ENCODE results near the gene C12orf75. TPM values are rescaled to one million over a fixed set of nuclear protein-coding genes. Genes with fewer than 3 reads are reported as not detected.

Gene C12orf75
- total RNA-seq, 1 donor from 2014 or later, result 131 TPM

DNA sequence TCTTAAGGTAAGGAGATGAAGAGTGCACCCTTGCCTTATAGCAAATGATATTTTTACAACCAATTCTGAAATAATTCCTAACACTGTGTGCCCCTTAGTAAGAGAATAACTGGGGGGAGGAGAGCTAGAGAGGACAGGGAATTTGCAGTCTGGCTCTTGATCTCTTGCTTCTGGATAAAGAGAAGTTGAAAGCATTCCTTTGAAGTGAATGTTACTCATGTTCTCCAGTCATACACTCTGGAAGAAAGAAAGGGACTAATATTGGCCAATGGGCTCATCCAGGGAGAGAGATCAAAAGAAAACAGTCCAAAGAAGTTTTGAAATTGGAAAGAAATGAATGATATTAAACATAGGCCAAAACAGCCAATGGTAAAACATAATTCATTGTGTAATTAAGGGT, 25.3 kb downstream of the C12orf75 start:
- DNase-seq (ENCODE audit: extremely low spot score in 2 of 2), result no peak
- intact Hi-C loops (cut with DNase I), result no loop called here
- Histone ChIP-seq H3K4me1 (peaks cover 23% of the 10 kb centered on the region), H3K4me3 (no peak overlapping the region), H3K27ac (no peak overlapping the region), H3K36me3 (no peaks in the 10 kb centered on the region), H3K27me3 (no peaks in the 10 kb centered on the region), H3K9me3 (no peaks in the 10 kb centered on the region)
- TF ChIP-seq POLR2A (IDR thresholded peaks at IDR 0.05), result no peak
- no peak for TF ChIP-seq POLR2AphosphoS5 (IDR thresholded peaks at IDR 0.05; ENCODE audit: insufficient read depth in 1 of 2, low read depth in 1 of 2)
- no peak for TF ChIP-seq CTCF (IDR thresholded peaks at IDR 0.05)

DNA sequence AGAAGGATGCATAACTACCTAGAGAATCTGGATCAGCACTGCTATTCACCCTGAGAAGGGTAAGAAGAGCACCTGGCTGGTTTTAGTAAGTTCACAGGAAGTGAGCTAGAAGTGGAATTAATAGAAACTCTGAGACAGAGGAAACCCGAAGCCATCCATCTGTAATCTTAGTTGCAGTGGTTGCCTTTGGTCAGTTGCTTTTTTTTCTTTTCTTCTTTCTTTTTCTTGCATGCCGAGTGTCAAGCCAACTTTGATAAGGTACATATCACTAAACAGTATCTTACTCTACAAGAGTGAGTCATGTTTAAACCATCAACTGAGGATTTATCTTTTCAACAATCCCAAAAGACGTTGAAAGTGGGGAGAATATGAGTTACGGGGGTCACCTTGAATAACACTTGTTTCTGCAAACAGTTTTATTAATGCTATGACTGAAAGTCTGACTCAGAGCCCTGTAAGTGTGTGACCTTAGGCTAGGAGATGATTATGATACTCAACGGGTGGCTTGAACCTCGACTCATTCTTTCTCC, 26.7 kb downstream of the C12orf75 start:
- intact Hi-C loops (cut with DNase I), result no loop called here
- TF ChIP-seq POLR2A (IDR thresholded peaks at IDR 0.05), result no peak
- TF ChIP-seq POLR2AphosphoS5 (IDR thresholded peaks at IDR 0.05; ENCODE audit: insufficient read depth in 1 of 2, low read depth in 1 of 2), result no peak
- TF ChIP-seq CTCF (IDR thresholded peaks at IDR 0.05), result no peak
- H3K27me3 ChIP-seq, result no peaks in the 10 kb centered on the region
- DNase-seq (ENCODE audit: extremely low spot score in 2 of 2), result no peak
- H3K27ac ChIP-seq, result no peak overlapping the region
- H3K9me3 ChIP-seq, result no peaks in the 10 kb centered on the region
- H3K36me3 ChIP-seq, result no peaks in the 10 kb centered on the region
- H3K4me3 ChIP-seq, result no peak overlapping the region
- peaks cover 23% of the 10 kb centered on the region for H3K4me1 ChIP-seq

DNA sequence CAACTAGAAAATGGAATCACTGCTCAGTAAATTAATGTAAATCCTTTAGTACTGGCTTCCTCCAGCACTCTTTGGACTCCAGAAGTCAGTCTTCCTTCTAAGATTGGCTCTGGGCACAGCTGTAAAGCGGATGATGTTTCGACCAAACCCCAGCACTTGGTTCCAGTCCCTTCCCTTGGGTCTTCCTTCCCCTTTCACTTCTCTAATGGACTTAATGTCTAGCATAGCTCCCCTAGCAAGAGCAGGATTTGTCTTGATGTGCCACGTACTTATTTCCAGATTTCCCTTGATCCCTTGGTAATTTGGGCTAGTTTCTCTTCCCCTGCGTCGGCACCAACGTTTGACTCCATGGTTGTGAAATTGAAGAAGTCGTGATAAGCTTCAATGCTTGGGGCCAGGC, 28.3 kb downstream of the C12orf75 start:
- TF ChIP-seq CTCF (IDR thresholded peaks at IDR 0.05) (no peak), POLR2A (IDR thresholded peaks at IDR 0.05) (no peak), POLR2AphosphoS5 (IDR thresholded peaks at IDR 0.05; ENCODE audit: insufficient read depth in 1 of 2, low read depth in 1 of 2) (no peak)
- Histone ChIP-seq H3K27ac (no peak overlapping the region), H3K4me3 (no peak overlapping the region), H3K36me3 (no peaks in the 10 kb centered on the region), H3K27me3 (no peaks in the 10 kb centered on the region), H3K4me1 (peaks cover 12% of the 10 kb centered on the region), H3K9me3 (no peaks in the 10 kb centered on the region)
- intact Hi-C loops (cut with DNase I), result no loop called here
- DNase-seq (ENCODE audit: extremely low spot score in 2 of 2), result no peak

DNA sequence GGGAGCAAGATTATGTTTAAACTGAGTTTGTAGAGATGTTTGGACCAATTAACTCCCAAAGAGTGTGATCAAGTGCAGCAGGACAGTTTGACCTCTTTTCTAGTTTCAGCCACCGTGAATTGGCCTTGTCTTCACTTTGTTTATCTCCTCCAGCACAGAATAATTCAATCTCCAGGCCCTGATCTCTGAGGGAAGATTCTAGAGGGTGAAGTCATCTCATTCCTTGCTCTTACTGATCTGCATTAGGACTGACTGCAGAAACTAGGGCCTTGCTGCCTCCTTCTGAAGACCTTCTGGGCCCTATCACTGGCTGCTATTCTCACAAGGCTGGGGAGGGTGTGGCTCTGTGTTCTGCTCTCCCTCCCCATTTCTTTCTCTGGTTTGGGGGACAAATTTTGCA, 29.4 kb downstream of the C12orf75 start:
- Histone ChIP-seq H3K27me3 (no peaks in the 10 kb centered on the region), H3K36me3 (no peaks in the 10 kb centered on the region), H3K4me3 (no peak overlapping the region), H3K4me1 (peaks cover 12% of the 10 kb centered on the region), H3K27ac (peak overlapping the region; percentile 42), H3K9me3 (no peaks in the 10 kb centered on the region)
- DNase-seq (ENCODE audit: extremely low spot score in 2 of 2), result no peak
- TF ChIP-seq POLR2A (IDR thresholded peaks at IDR 0.05) (no peak), POLR2AphosphoS5 (IDR thresholded peaks at IDR 0.05; ENCODE audit: insufficient read depth in 1 of 2, low read depth in 1 of 2) (no peak), CTCF (IDR thresholded peaks at IDR 0.05) (no peak)
- intact Hi-C loops (cut with DNase I), result no loop called here

- TF ChIP-seq POLR2AphosphoS5 (IDR thresholded peaks at IDR 0.05; ENCODE audit: insufficient read depth in 1 of 2, low read depth in 1 of 2) (no peak), CTCF (IDR thresholded peaks at IDR 0.05) (no peak), POLR2A (IDR thresholded peaks at IDR 0.05) (no peak)
- Histone ChIP-seq H3K27me3 (no peaks in the 10 kb centered on the region), H3K4me3 (no peak overlapping the region), H3K36me3 (no peaks in the 10 kb centered on the region), H3K4me1 (peaks cover 7% of the 10 kb centered on the region), H3K27ac (no peak overlapping the region), H3K9me3 (no peaks in the 10 kb centered on the region)
- no peak for DNase-seq (ENCODE audit: extremely low spot score in 2 of 2)
- intact Hi-C loops (cut with DNase I), result no loop called here
These were observed 33.4 kb downstream of the C12orf75 start for GRCh38 chr12:105363890-105364289.
